Liver (tissue), 3 donors: ENCODE data around the gene DCTPP1.
A peak's percentile ranks its signal among the peaks of the same experiment; 100 is the strongest.

Experiments
- ATF3 ChIP-seq: IDR thresholded peaks from 2 replicates; pipeline ENCODE4 v1.6.1; 2016; ENCODE audit warnings: antibody characterized with exemption
- CTCF ChIP-seq: fragments of 150-350 bp; IDR thresholded peaks from 2 replicates; pipeline ENCODE4 v1.5.1; 2017; ENCODE audit warnings: improper control_type of control experiment, low read depth, low read length; ENCODE audit not compliant: missing input control
- EGR1 ChIP-seq, 2 donors: IDR thresholded peaks; 2 replicates each; pipeline ENCODE4 v1.6.1; 2016 to 2018; ENCODE audit warnings: antibody characterized with exemption in 2 of 2, low read depth in 2 of 2
- GABPA ChIP-seq, 2 donors: IDR thresholded peaks in 1 of 2; conservative IDR thresholded peaks in 1 of 2; 2 replicates each; pipeline ENCODE4 v1.6.1; 2016; ENCODE audit warnings: antibody characterized with exemption in 2 of 2, mild to moderate bottlenecking in 1 of 2, moderate library complexity in 1 of 2
- NR2F2 ChIP-seq: IDR thresholded peaks from 2 replicates; pipeline ENCODE4 v1.6.1; 2016; ENCODE audit warnings: antibody characterized with exemption
- RAD21 ChIP-seq, 2 donors: IDR thresholded peaks; 2 replicates each; pipeline ENCODE4 v1.6.1; 2016; ENCODE audit warnings: antibody characterized with exemption in 2 of 2, mild to moderate bottlenecking in 2 of 2
- YY1 ChIP-seq: IDR thresholded peaks from 2 replicates; pipeline ENCODE4 v1.6.1; 2016; ENCODE audit warnings: antibody characterized with exemption, mild to moderate bottlenecking
- ZBTB33 ChIP-seq: IDR thresholded peaks from 2 replicates; pipeline ENCODE4 v1.6.1; 2016; ENCODE audit warnings: antibody characterized with exemption
- TF ChIP-seq, protein P1 (sequence below): IDR thresholded peaks from 2 replicates; pipeline ENCODE4 v1.6.1; 2016; ENCODE audit warnings: antibody characterized with exemption
- donor health status: healthy.
- donor health status: healthy.

GRCh38 chr16:30378236-30379157 is 51.3 kb downstream of the DCTPP1 start:
- TF ChIP-seq CTCF (no peak), YY1 (peak; percentile 20), GABPA (IDR thresholded peaks at IDR 0.05 in 1 of 2, conservative IDR thresholded peaks at IDR 0.05 in 1 of 2) (peak in 1 of 2 donors; percentile 46), ATF3 (no peak), ZBTB33 (no peak), RAD21 (IDR thresholded peaks at IDR 0.05) (peak in 1 of 2 donors; percentile 22), NR2F2 (no peak), EGR1 (IDR thresholded peaks at IDR 0.05; ENCODE audit: low read depth in 2 of 2) (peak in 1 of 2 donors; percentile 24)
- TF ChIP-seq, protein P1, sequence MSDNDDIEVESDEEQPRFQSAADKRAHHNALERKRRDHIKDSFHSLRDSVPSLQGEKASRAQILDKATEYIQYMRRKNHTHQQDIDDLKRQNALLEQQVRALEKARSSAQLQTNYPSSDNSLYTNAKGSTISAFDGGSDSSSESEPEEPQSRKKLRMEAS, result no peak
